NCI-H128 (cell line): ENCODE results near the gene NIPSNAP2.
"Not testable (repeated sequence)": the region's sequence is repeated elsewhere in the genome, so short reads cannot be mapped to it uniquely, and the experiment has no call there.

Experiments used
- DNase-seq: peaks from one replicate; lab custom pipeline; 2025; ENCODE audit not compliant: unreplicated experiment; lab: John Stamatoyannopoulos, UW

NIPSNAP2 gene

DNA sequence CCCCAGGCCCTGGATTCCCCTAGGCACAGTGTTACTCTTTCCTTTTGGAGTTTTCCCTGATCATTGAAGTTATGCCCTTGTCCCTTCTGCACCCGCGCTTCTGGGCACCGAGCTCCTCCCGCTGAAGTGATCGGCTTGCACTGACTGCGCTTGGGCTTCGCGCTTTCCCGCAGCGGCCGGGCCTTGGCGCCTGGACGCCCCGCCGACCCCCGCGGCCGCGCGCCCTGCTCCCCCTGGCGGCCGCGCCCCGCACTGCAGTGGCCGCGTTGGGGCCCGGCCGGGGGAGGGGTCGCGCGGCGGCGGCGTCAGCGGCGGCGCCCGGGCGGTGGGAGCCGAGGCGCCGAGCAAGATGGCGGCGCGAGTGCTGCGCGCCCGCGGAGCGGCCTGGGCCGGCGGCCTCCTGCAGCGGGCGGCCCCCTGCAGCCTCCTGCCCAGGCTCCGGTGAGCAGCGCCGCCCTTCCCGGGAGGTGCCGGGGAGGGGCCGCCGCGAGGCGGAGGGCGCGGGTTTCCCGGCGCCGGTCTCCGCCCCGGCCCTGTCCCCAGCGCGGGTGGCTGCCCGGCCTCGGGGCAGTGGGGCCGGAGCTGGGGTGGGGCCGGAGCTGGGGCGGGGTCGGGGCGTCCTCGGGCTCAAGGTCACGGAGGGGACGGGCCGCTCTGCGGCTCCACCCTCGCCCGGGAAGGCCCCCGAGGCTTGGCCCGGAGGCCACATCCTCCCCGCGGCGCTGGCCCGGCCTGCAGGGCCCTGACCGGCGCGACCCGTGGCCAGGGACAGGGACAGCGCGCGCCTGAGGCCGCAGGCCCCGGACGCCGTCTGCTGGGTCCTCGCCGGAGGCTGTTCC, at the start of gene NIPSNAP2:
TSS of gene NIPSNAP2 (plus strand) at position 325 of the 839 bp plus-strand sequence. CDS start at position 350, 25 bp downstream.
- peak; percentile 51 for DNase-seq

GRCh38 chr7:55917771-55918170, 46.6 kb upstream of the NIPSNAP2 start:
- DNase-seq = no peak

DNA sequence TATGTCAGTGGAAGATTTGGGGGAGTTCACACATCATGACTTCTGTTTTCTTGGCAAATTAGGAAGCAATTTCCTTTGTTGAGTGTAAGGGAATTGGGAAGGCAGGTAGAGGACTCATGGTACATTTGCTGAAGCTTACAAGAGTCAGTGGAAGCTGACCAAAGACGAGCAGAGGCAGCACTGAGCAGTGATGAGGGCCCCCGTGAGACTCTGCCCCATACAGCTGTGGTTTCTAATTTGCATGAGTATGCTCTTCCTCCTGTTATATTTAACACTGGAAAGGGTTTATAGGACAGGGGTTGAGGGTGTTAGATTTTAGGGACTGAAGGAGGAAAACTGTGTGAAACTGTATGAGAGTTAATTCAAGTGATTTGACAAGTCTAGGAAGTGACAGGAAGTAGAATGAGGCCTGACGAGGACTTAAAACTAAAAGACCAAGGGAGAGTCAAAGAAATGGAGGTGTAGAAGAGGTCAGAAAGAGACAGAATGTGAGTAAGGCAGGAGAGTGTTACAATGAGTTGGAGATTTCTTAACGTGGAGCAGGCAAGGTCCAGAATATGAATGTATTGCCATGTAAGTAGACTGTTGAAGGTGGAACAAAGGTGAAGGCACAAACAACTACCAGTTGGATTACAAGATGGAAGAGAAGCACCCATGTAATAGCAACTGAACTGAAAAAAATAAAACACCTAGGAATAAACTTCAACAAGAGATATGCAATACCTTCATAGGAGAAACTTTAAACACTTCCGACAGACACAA, 36.2 kb upstream of the NIPSNAP2 start:
- DNase-seq = no peak

- no peak for DNase-seq
Measured at GRCh38 chr7:55931421-55932151, 32.8 kb upstream of the NIPSNAP2 start.

GRCh38 chr7:55939514-55940123, 24.8 kb upstream of the NIPSNAP2 start:
- no peak for DNase-seq

DNA sequence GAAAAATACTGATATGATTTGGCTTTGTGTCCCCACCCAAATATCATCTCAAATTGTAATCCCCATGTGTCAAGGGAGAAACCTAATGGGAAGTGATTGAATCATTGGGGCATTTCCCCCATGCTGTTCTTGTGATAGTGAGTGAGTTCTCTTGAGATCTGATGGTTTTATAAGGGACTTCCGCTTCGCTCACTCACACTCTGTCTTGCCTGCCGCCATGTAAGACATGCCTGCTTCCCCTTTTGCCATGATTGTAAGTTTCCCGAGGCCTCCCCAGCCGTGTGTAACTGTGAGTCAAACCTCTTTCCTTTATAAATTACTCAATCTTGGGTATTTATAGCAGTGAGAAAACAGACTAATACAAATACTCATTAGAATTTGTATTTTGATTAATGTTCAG, 17.8 kb upstream of the NIPSNAP2 start:
- DNase-seq = no peak

DNA sequence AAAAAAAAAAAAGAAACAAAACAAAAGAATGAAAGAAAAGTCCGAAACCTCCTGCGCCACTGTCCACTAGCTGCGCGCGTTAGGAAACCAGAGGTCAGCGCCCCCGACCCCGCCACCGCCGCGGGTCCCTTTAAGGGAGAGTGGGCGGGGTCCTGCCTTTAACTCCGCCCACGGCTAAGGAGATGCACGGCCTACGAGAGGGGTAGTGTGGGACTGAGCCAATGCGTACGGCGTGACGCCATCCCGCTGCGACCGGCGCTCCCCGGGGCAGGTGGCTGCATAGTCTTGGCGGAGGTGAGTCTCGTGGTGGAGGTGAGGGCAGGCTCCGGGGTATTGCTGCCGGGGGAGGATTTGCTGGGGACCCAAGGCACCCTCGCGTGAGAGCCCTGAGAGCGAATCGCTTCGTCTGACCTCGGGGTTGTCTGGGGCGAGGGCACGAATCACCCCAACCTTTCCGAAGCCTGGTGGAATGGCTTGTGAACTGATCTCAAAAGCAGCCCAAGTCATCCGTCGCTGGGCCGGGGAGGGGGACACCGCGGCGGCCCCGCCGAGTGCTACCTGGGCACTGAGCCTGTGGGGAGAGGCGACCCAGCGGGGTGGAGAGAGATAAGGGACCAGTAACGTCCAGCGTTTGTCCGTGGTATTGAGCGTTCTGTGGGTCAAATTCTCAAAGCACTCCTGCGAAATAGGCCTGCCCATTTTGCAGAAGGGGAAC, 12.6 kb upstream of the NIPSNAP2 start, which contains the start of gene MRPS17:
TSS of gene MRPS17 (plus strand) at position 241 of the 715 bp plus-strand sequence. CDS start 1,319 bp downstream, outside the sequence.
- DNase-seq = peak; percentile 81

- not testable (repeated sequence) for DNase-seq
Measured at GRCh38 chr7:55952352-55952671, 12.1 kb upstream of the NIPSNAP2 start.

- no peak for DNase-seq
Measured at GRCh38 chr7:55953707-55954475, 10.5 kb upstream of the NIPSNAP2 start.

GRCh38 chr7:55957190-55957589, 7.2 kb upstream of the NIPSNAP2 start:
- DNase-seq = no peak

DNA sequence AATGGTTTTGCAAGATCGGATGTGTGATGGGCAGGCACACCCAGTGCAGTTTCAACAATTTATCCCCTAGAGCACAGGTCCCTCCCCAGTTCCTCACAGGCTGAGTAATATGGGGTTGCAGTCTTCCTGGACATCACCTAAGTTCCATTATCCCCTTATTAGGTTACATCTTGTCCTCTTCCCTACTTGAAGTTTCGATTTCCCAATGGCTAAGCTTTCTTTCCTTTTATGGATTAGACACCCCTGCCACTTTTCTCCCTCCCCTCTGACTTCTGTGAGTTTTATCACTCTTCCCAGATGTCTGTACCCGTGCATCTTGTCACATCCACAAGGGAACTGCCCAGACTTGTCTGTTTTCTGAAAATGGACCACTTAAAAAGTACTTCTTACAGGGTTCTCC, 2.4 kb upstream of the NIPSNAP2 start:
- no peak for DNase-seq

GRCh38 chr7:55963584-55964168, 709 bp upstream of the NIPSNAP2 start:
- DNase-seq = no peak

- no peak for DNase-seq
Measured at GRCh38 chr7:55965100-55965470, 700 bp downstream of the NIPSNAP2 start.

GRCh38 chr7:55965805-55966421, 1.5 kb downstream of the NIPSNAP2 start:
- DNase-seq = no peak

GRCh38 chr7:55966851-55967250, 2.5 kb downstream of the NIPSNAP2 start:
- DNase-seq = no peak

- DNase-seq = no peak
Measured at GRCh38 chr7:55969391-55969790, 5.0 kb downstream of the NIPSNAP2 start.

GRCh38 chr7:55970561-55970960, 6.2 kb downstream of the NIPSNAP2 start:
- no peak for DNase-seq

GRCh38 chr7:55970978-55971377, 6.6 kb downstream of the NIPSNAP2 start:
- DNase-seq = no peak

DNA sequence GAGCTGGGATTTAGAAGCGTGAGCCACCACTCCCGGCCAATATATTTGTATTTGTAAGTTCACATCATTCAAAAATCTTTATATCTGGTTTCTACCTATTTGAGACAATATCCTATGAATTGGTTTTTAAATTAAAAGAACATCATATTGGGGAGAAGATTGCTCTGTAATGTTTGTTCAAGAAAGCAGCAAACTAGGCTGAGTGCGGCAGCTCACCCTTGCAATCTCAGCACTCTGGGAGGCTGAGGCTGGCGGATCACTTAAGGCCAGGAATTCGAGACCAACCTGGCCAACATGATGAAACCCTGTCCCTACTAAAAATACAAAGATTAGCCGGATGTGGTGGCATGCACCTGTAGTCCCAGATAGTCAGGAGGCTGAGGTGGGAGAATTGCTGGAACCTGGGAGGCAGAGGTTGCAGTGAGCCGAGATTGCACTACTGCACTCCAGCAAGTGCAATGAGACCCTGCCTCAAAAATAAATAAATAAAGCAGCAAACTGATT, 9.4 kb downstream of the NIPSNAP2 start:
- no peak for DNase-seq
